ENCODE results near the gene CPNE2. TPM values are rescaled to one million over a fixed set of nuclear protein-coding genes. Genes with fewer than 3 reads are reported as not detected.

Gene CPNE2
- total RNA-seq, 1 donor from 2014 or later = 3.4 TPM

- TF ChIP-seq CTCF (IDR thresholded peaks at IDR 0.05; ENCODE audit: partially characterized antibody, unreplicated experiment) = no peak
- Mint-ChIP-seq H3K9me3 (ENCODE audit: unreplicated experiment) (peaks cover 4% of the 10 kb centered on the region), H3K36me3 (ENCODE audit: unreplicated experiment) (no peaks in the 10 kb centered on the region), H3K27me3 (ENCODE audit: unreplicated experiment) (peaks cover 5% of the 10 kb centered on the region), H3K4me3 (ENCODE audit: unreplicated experiment) (no peak overlapping the region), H3K27ac (ENCODE audit: unreplicated experiment) (no peak overlapping the region), H3K4me1 (ENCODE audit: low read depth, unreplicated experiment) (no peaks in the 10 kb centered on the region)
- DNase-seq = no peak
Measured at GRCh38 chr16:57125969-57126368, 33.6 kb downstream of the CPNE2 start.

- no peak overlapping the region for H3K27ac Mint-ChIP-seq (ENCODE audit: unreplicated experiment)
- no peaks in the 10 kb centered on the region for H3K4me1 Mint-ChIP-seq (ENCODE audit: low read depth, unreplicated experiment)
- H3K9me3 Mint-ChIP-seq (ENCODE audit: unreplicated experiment) = peaks cover 4% of the 10 kb centered on the region
- TF ChIP-seq CTCF (IDR thresholded peaks at IDR 0.05; ENCODE audit: partially characterized antibody, unreplicated experiment) = no peak
- no peak for DNase-seq
- H3K4me3 Mint-ChIP-seq (ENCODE audit: unreplicated experiment) = no peak overlapping the region
- H3K36me3 Mint-ChIP-seq (ENCODE audit: unreplicated experiment) = no peaks in the 10 kb centered on the region
- H3K27me3 Mint-ChIP-seq (ENCODE audit: unreplicated experiment) = peaks cover 8% of the 10 kb centered on the region
Measured at GRCh38 chr16:57126411-57126810, 34.0 kb downstream of the CPNE2 start.

- H3K9me3 Mint-ChIP-seq (ENCODE audit: unreplicated experiment) = peaks cover 4% of the 10 kb centered on the region
- no peak for DNase-seq
- no peak overlapping the region for H3K4me3 Mint-ChIP-seq (ENCODE audit: unreplicated experiment)
- no peaks in the 10 kb centered on the region for H3K36me3 Mint-ChIP-seq (ENCODE audit: unreplicated experiment)
- no peak overlapping the region for H3K27ac Mint-ChIP-seq (ENCODE audit: unreplicated experiment)
- TF ChIP-seq CTCF (IDR thresholded peaks at IDR 0.05; ENCODE audit: partially characterized antibody, unreplicated experiment) = no peak
- peaks cover 8% of the 10 kb centered on the region for H3K27me3 Mint-ChIP-seq (ENCODE audit: unreplicated experiment)
- no peaks in the 10 kb centered on the region for H3K4me1 Mint-ChIP-seq (ENCODE audit: low read depth, unreplicated experiment)
Measured at GRCh38 chr16:57127037-57127763, 34.8 kb downstream of the CPNE2 start.

GRCh38 chr16:57127836-57128235, 35.5 kb downstream of the CPNE2 start:
- H3K27me3 Mint-ChIP-seq (ENCODE audit: unreplicated experiment) = peaks cover 8% of the 10 kb centered on the region
- H3K4me3 Mint-ChIP-seq (ENCODE audit: unreplicated experiment) = no peak overlapping the region
- H3K27ac Mint-ChIP-seq (ENCODE audit: unreplicated experiment) = no peak overlapping the region
- TF ChIP-seq CTCF (IDR thresholded peaks at IDR 0.05; ENCODE audit: partially characterized antibody, unreplicated experiment) = no peak
- peaks cover 4% of the 10 kb centered on the region for H3K9me3 Mint-ChIP-seq (ENCODE audit: unreplicated experiment)
- no peaks in the 10 kb centered on the region for H3K4me1 Mint-ChIP-seq (ENCODE audit: low read depth, unreplicated experiment)
- DNase-seq = no peak
- H3K36me3 Mint-ChIP-seq (ENCODE audit: unreplicated experiment) = no peaks in the 10 kb centered on the region

GRCh38 chr16:57128771-57129389, 36.5 kb downstream of the CPNE2 start:
- no peak for TF ChIP-seq CTCF (IDR thresholded peaks at IDR 0.05; ENCODE audit: partially characterized antibody, unreplicated experiment)
- no peak overlapping the region for H3K4me3 Mint-ChIP-seq (ENCODE audit: unreplicated experiment)
- peaks cover 4% of the 10 kb centered on the region for H3K9me3 Mint-ChIP-seq (ENCODE audit: unreplicated experiment)
- DNase-seq = no peak
- H3K27me3 Mint-ChIP-seq (ENCODE audit: unreplicated experiment) = peaks cover 8% of the 10 kb centered on the region
- H3K27ac Mint-ChIP-seq (ENCODE audit: unreplicated experiment) = no peak overlapping the region
- no peaks in the 10 kb centered on the region for H3K36me3 Mint-ChIP-seq (ENCODE audit: unreplicated experiment)
- no peaks in the 10 kb centered on the region for H3K4me1 Mint-ChIP-seq (ENCODE audit: low read depth, unreplicated experiment)
